ENCODE data around the gene AHSA1. TPM values are rescaled to one million over a fixed set of nuclear protein-coding genes. Genes with fewer than 3 reads are reported as not detected.

The AHSA1 gene
- total RNA-seq, 1 experiment from 2014 or later: 200 TPM

GRCh38 chr14:77459072-77459723 is 1.3 kb downstream of the AHSA1 start:
- no peaks in the 10 kb centered on the region for H3K9me3 ChIP-seq (ENCODE audit: low read length)
- H3K79me2 ChIP-seq (ENCODE audit: low read length): peaks cover 62% of the 10 kb centered on the region
- H4K20me1 ChIP-seq (ENCODE audit: insufficient read depth, low read depth, low read length): peaks cover 37% of the 10 kb centered on the region
- H3K27me3 ChIP-seq (ENCODE audit: low read length): no peaks in the 10 kb centered on the region
- DNase-seq: peak; percentile 89
- H3K27ac ChIP-seq (ENCODE audit: low read length): peak overlapping the region; percentile 89
- no peaks in the 10 kb centered on the region for H3K9me2 ChIP-seq (replicated peaks; ENCODE audit: insufficient read depth, low read length)
- H3K4me1 ChIP-seq (ENCODE audit: low read length): peaks cover 30% of the 10 kb centered on the region
- H3K4me3 ChIP-seq (ENCODE audit: low read length): peak overlapping the region; percentile 94
- H3K4me2 ChIP-seq (ENCODE audit: low read depth, low read length, poor library complexity, severe bottlenecking): peak overlapping the region; percentile 89
- peak overlapping the region; percentile 87 for H3K9ac ChIP-seq (ENCODE audit: low read length)
- peaks cover 42% of the 10 kb centered on the region for H3K36me3 ChIP-seq (ENCODE audit: insufficient read depth, low read length)
- H2AFZ ChIP-seq (ENCODE audit: low read length): no peak overlapping the region

- no peaks in the 10 kb centered on the region for H3K9me2 ChIP-seq (replicated peaks; ENCODE audit: insufficient read depth, low read length)
- H3K27ac ChIP-seq (ENCODE audit: low read length): no peak overlapping the region
- H3K27me3 ChIP-seq (ENCODE audit: low read length): no peaks in the 10 kb centered on the region
- H3K9me3 ChIP-seq (ENCODE audit: low read length): no peaks in the 10 kb centered on the region
- no peak overlapping the region for H3K9ac ChIP-seq (ENCODE audit: low read length)
- H3K36me3 ChIP-seq (ENCODE audit: insufficient read depth, low read length): peaks cover 55% of the 10 kb centered on the region
- no peak overlapping the region for H3K4me3 ChIP-seq (ENCODE audit: low read length)
- no peak overlapping the region for H3K4me2 ChIP-seq (ENCODE audit: low read depth, low read length, poor library complexity, severe bottlenecking)
- no peak overlapping the region for H2AFZ ChIP-seq (ENCODE audit: low read length)
- no peak for DNase-seq
- 0 out of 2 replicates have a peak, but pooled peaks cover 10% of the 10 kb centered on the region for H4K20me1 ChIP-seq (ENCODE audit: insufficient read depth, low read depth, low read length)
- no peaks in the 10 kb centered on the region for H3K4me1 ChIP-seq (ENCODE audit: low read length)
- H3K79me2 ChIP-seq (ENCODE audit: low read length): no peaks in the 10 kb centered on the region
Observed at GRCh38 chr14:77467801-77468200, 9.9 kb downstream of the AHSA1 start.

- Histone ChIP-seq H3K9ac (ENCODE audit: low read length) (no peak overlapping the region), H2AFZ (ENCODE audit: low read length) (no peak overlapping the region), H3K79me2 (ENCODE audit: low read length) (no peaks in the 10 kb centered on the region), H3K27ac (ENCODE audit: low read length) (no peak overlapping the region), H3K36me3 (ENCODE audit: insufficient read depth, low read length) (peaks cover 47% of the 10 kb centered on the region), H3K9me2 (replicated peaks; ENCODE audit: insufficient read depth, low read length) (no peaks in the 10 kb centered on the region), H3K9me3 (ENCODE audit: low read length) (no peaks in the 10 kb centered on the region), H3K4me1 (ENCODE audit: low read length) (no peaks in the 10 kb centered on the region), H3K4me2 (ENCODE audit: low read depth, low read length, poor library complexity, severe bottlenecking) (no peak overlapping the region), H3K4me3 (ENCODE audit: low read length) (no peak overlapping the region), H3K27me3 (ENCODE audit: low read length) (no peaks in the 10 kb centered on the region), H4K20me1 (ENCODE audit: insufficient read depth, low read depth, low read length) (0 out of 2 replicates have a peak, but pooled peaks cover 8% of the 10 kb centered on the region)
- DNase-seq: peak; percentile 56
Observed at GRCh38 chr14:77469067-77469505, 11.2 kb downstream of the AHSA1 start.

- no peak for DNase-seq
- H3K27ac ChIP-seq (ENCODE audit: low read length): no peak overlapping the region
- no peak overlapping the region for H3K9ac ChIP-seq (ENCODE audit: low read length)
- H3K4me1 ChIP-seq (ENCODE audit: low read length): no peaks in the 10 kb centered on the region
- H3K4me2 ChIP-seq (ENCODE audit: low read depth, low read length, poor library complexity, severe bottlenecking): no peak overlapping the region
- H3K4me3 ChIP-seq (ENCODE audit: low read length): no peak overlapping the region
- H3K9me2 ChIP-seq (replicated peaks; ENCODE audit: insufficient read depth, low read length): no peaks in the 10 kb centered on the region
- 0 out of 2 replicates have a peak, but pooled peaks cover 8% of the 10 kb centered on the region for H4K20me1 ChIP-seq (ENCODE audit: insufficient read depth, low read depth, low read length)
- H3K79me2 ChIP-seq (ENCODE audit: low read length): no peaks in the 10 kb centered on the region
- no peaks in the 10 kb centered on the region for H3K27me3 ChIP-seq (ENCODE audit: low read length)
- peaks cover 43% of the 10 kb centered on the region for H3K36me3 ChIP-seq (ENCODE audit: insufficient read depth, low read length)
- no peak overlapping the region for H2AFZ ChIP-seq (ENCODE audit: low read length)
- no peaks in the 10 kb centered on the region for H3K9me3 ChIP-seq (ENCODE audit: low read length)
Observed at GRCh38 chr14:77469539-77469938, 11.6 kb downstream of the AHSA1 start.

GRCh38 chr14:77470224-77470870 is 12.5 kb downstream of the AHSA1 start:
- no peaks in the 10 kb centered on the region for H3K9me3 ChIP-seq (ENCODE audit: low read length)
- no peaks in the 10 kb centered on the region for H3K9me2 ChIP-seq (replicated peaks; ENCODE audit: insufficient read depth, low read length)
- no peak overlapping the region for H3K4me2 ChIP-seq (ENCODE audit: low read depth, low read length, poor library complexity, severe bottlenecking)
- no peak overlapping the region for H3K27ac ChIP-seq (ENCODE audit: low read length)
- no peaks in the 10 kb centered on the region for H3K4me1 ChIP-seq (ENCODE audit: low read length)
- 0 out of 2 replicates have a peak, but pooled peaks cover 8% of the 10 kb centered on the region for H4K20me1 ChIP-seq (ENCODE audit: insufficient read depth, low read depth, low read length)
- peaks cover 35% of the 10 kb centered on the region for H3K36me3 ChIP-seq (ENCODE audit: insufficient read depth, low read length)
- H3K27me3 ChIP-seq (ENCODE audit: low read length): no peaks in the 10 kb centered on the region
- DNase-seq: peak; percentile 70
- H3K79me2 ChIP-seq (ENCODE audit: low read length): no peaks in the 10 kb centered on the region
- no peak overlapping the region for H3K4me3 ChIP-seq (ENCODE audit: low read length)
- no peak overlapping the region for H3K9ac ChIP-seq (ENCODE audit: low read length)
- H2AFZ ChIP-seq (ENCODE audit: low read length): no peak overlapping the region

GRCh38 chr14:77473921-77474320 is 16.0 kb downstream of the AHSA1 start:
- H3K9ac ChIP-seq (ENCODE audit: low read length): no peak overlapping the region
- no peak overlapping the region for H3K4me2 ChIP-seq (ENCODE audit: low read depth, low read length, poor library complexity, severe bottlenecking)
- 0 out of 2 replicates have a peak, but pooled peaks cover 8% of the 10 kb centered on the region for H4K20me1 ChIP-seq (ENCODE audit: insufficient read depth, low read depth, low read length)
- H3K27me3 ChIP-seq (ENCODE audit: low read length): no peaks in the 10 kb centered on the region
- DNase-seq: no peak
- H3K4me3 ChIP-seq (ENCODE audit: low read length): no peak overlapping the region
- no peaks in the 10 kb centered on the region for H3K9me2 ChIP-seq (replicated peaks; ENCODE audit: insufficient read depth, low read length)
- H3K36me3 ChIP-seq (ENCODE audit: insufficient read depth, low read length): peaks cover 7% of the 10 kb centered on the region
- no peaks in the 10 kb centered on the region for H3K79me2 ChIP-seq (ENCODE audit: low read length)
- no peaks in the 10 kb centered on the region for H3K4me1 ChIP-seq (ENCODE audit: low read length)
- no peak overlapping the region for H3K27ac ChIP-seq (ENCODE audit: low read length)
- H3K9me3 ChIP-seq (ENCODE audit: low read length): no peaks in the 10 kb centered on the region
- no peak overlapping the region for H2AFZ ChIP-seq (ENCODE audit: low read length)

GRCh38 chr14:77474479-77475177 is 16.7 kb downstream of the AHSA1 start:
- Histone ChIP-seq H3K79me2 (ENCODE audit: low read length) (no peaks in the 10 kb centered on the region), H3K27me3 (ENCODE audit: low read length) (no peaks in the 10 kb centered on the region), H3K27ac (ENCODE audit: low read length) (no peak overlapping the region), H3K36me3 (ENCODE audit: insufficient read depth, low read length) (0 out of 2 replicates have a peak, but pooled peaks cover under 1% of the 10 kb centered on the region), H3K4me2 (ENCODE audit: low read depth, low read length, poor library complexity, severe bottlenecking) (no peak overlapping the region), H3K9me3 (ENCODE audit: low read length) (no peaks in the 10 kb centered on the region), H4K20me1 (ENCODE audit: insufficient read depth, low read depth, low read length) (0 out of 2 replicates have a peak, but pooled peaks cover under 1% of the 10 kb centered on the region), H3K9me2 (replicated peaks; ENCODE audit: insufficient read depth, low read length) (no peaks in the 10 kb centered on the region), H3K4me3 (ENCODE audit: low read length) (no peak overlapping the region), H3K4me1 (ENCODE audit: low read length) (no peaks in the 10 kb centered on the region), H2AFZ (ENCODE audit: low read length) (no peak overlapping the region), H3K9ac (ENCODE audit: low read length) (no peak overlapping the region)
- DNase-seq: no peak
